Panc1 (cell line): Measurements from ENCODE around the gene C15orf40. TPM values are rescaled to one million over a fixed set of nuclear protein-coding genes. Genes with fewer than 3 reads are reported as not detected.

Source experiments
- ATAC-seq: fragments of 200-7000 bp; cut with Tn5 transposase; 2 replicates; pipeline ENCODE4 v1.9.1; 2020; ENCODE audit warnings: mild to moderate bottlenecking, moderate library complexity
- BruUV-seq: library from RNA; stranded (reverse); fragments of 400-500 nt; replicated peaks from 2 replicates; lab custom pipeline; 2021; lab: Mats Ljungman, UMichigan
- CTCF ChIA-PET: fragments of 300-600 bp; sonication (Branson Sonifier 250); formaldehyde crosslinking; loops from one replicate; lab custom pipeline; 2022; ENCODE audit warnings: antibody characterized with exemption; lab: Charles Lee
- POLR2A ChIA-PET: fragments of 300-600 bp; sonication (Branson Sonifier 250); formaldehyde crosslinking; loops from one replicate; lab custom pipeline; 2022; ENCODE audit warnings: antibody characterized with exemption; lab: Charles Lee
- DNase-seq: peaks from one replicate; pipeline ENCODE4 v3.0.0-alpha.2; 2010; ENCODE audit warnings: low read depth, low spot score
- H3K27ac ChIP-seq: 2 replicates; pipeline ENCODE4 v1.5.1; 2011; ENCODE audit warnings: mild to moderate bottlenecking, low read length, inconsistent platforms
- H3K27me3 ChIP-seq: fragments of 200-500 bp; sonication (Bioruptor generic); 2 replicates; pipeline ENCODE4 v1.6.0; 2014; ENCODE audit warnings: low read length, inconsistent platforms; ENCODE audit not compliant: control insufficient read depth, insufficient read depth
- H3K36me3 ChIP-seq: fragments of 200-500 bp; sonication (Bioruptor generic); 2 replicates; pipeline ENCODE4 v1.5.1; 2014; ENCODE audit warnings: inconsistent platforms, mild to moderate bottlenecking, low read length, moderate library complexity; ENCODE audit not compliant: control insufficient read depth, insufficient read depth
- H3K4me1 ChIP-seq: 2 replicates; pipeline ENCODE4 v1.5.1; 2011; ENCODE audit warnings: inconsistent platforms, mild to moderate bottlenecking, low read length, moderate library complexity; ENCODE audit not compliant: control insufficient read depth, insufficient read depth
- H3K4me3 ChIP-seq, 2 experiments: 2 replicates each; pipeline ENCODE4 v1.5.1; 2011 to 2012; ENCODE audit warnings: low read depth in 2 of 2, low read length in 2 of 2, mild to moderate bottlenecking in 2 of 2, inconsistent platforms in 1 of 2, moderate library complexity in 1 of 2
- H3K9me3 ChIP-seq: fragments of 200-500 bp; sonication (Bioruptor generic); 2 replicates; pipeline ENCODE4 v1.5.1; 2014; ENCODE audit warnings: low read depth, mild to moderate bottlenecking, inconsistent platforms, low read length, moderate library complexity; ENCODE audit not compliant: control insufficient read depth, insufficient read depth
- CTCF ChIP-seq: fragments of 450-650 bp; IDR thresholded peaks from 2 replicates; pipeline ENCODE4 v1.5.1; 2017; ENCODE audit warnings: mild to moderate bottlenecking
- POLR2AphosphoS5 ChIP-seq: IDR thresholded peaks from 2 replicates; pipeline ENCODE4 v1.6.1; 2012; ENCODE audit warnings: mild to moderate bottlenecking, low read depth, low read length, moderate library complexity
- REST ChIP-seq, 2 experiments: IDR thresholded peaks; 2 replicates each; pipeline ENCODE4 v1.6.1; 2011 to 2012; ENCODE audit warnings: low read depth in 2 of 2, control low read depth in 1 of 2, low read length in 1 of 2, mild to moderate bottlenecking in 1 of 2, moderate library complexity in 1 of 2; ENCODE audit not compliant: insufficient read depth in 1 of 2
- SIN3A ChIP-seq: IDR thresholded peaks from 2 replicates; pipeline ENCODE4 v1.6.1; 2012; ENCODE audit warnings: low read depth, mild to moderate bottlenecking, low read length, moderate library complexity, borderline replicate concordance; ENCODE audit not compliant: insufficient read depth
- TCF7L2 ChIP-seq: IDR thresholded peaks from 2 replicates; pipeline ENCODE4 v1.6.1; 2011; ENCODE audit warnings: mild to moderate bottlenecking, low read depth, low read length, inconsistent platforms
- in situ Hi-C: cut with HindIII; loops from 2 replicates; pipeline ENCODE4 v1.10.0; 2016; ENCODE audit warnings: low sequenced_read_pairs, low pct_unique_long_range_greater_than_20kb
- intact Hi-C: fragments of 100-400 bp; cut with micrococcal nuclease; formaldehyde crosslinking; loops from one replicate; pipeline ENCODE4 v1.10.0; 2022; ENCODE audit not compliant: unreplicated experiment
- total RNA-seq: library from RNA; stranded (reverse); gene quantifications from one replicate; pipeline ENCODE4 v1.2.1, GENCODE V29; 2021; ENCODE audit not compliant: unreplicated experiment

Gene C15orf40
- total RNA-seq, 1 experiment from 2014 or later, result 21.1 TPM

- H3K4me3 ChIP-seq, result peak within 1 kb of the TSS; percentile 69 to 71
- peaks cover 15% of the 10 kb centered on the region for H3K4me1 ChIP-seq
- H3K36me3 ChIP-seq, result no peaks in the 10 kb centered on the region
- no TSS peak for BruUV-seq
- POLR2A ChIA-PET, result no interaction called here
- peak; percentile 92 for ATAC-seq
- TF ChIP-seq SIN3A (0 out of 2 replicates have a peak, but pooled peaks have one; percentile 14), POLR2AphosphoS5 (no peak)
- no peaks in the 10 kb centered on the region for H3K9me3 ChIP-seq
- in situ Hi-C loops, result no loop called here
- CTCF ChIA-PET, result no interaction called here
- DNase-seq, result no peak
- intact Hi-C loops, result no loop called here
- peak within 1 kb of the TSS; percentile 81 for H3K27ac ChIP-seq
- no peaks in the 10 kb centered on the region for H3K27me3 ChIP-seq
Measured at GRCh38 chr15:82952158-82953081, 59.0 kb downstream of the C15orf40 start, which contains the start of gene HOMER2. TSS of gene HOMER2 (minus strand) at chr15:82952720. CDS start at chr15:82952535, 185 bp downstream.

GRCh38 chr15:82951472-82952157 lies 59.8 kb downstream of the C15orf40 start:
- CTCF ChIA-PET, result no interaction called here
- peak overlapping the region; percentile 81 for H3K27ac ChIP-seq
- BruUV-seq, result no TSS peak

More at GRCh38 chr15:82951472-82952157, 59.8 kb downstream of the C15orf40 start:
- in situ Hi-C loops, result no loop called here
- Histone ChIP-seq H3K9me3 (no peaks in the 10 kb centered on the region), H3K27me3 (no peaks in the 10 kb centered on the region), H3K4me3 (peak overlapping the region; percentile 69 to 71), H3K4me1 (peaks cover 15% of the 10 kb centered on the region), H3K36me3 (no peaks in the 10 kb centered on the region)
- TF ChIP-seq POLR2AphosphoS5, result no peak
- TF ChIP-seq REST (IDR thresholded peaks at IDR 0.05; ENCODE audit: insufficient read depth in 1 of 2, low read depth in 2 of 2, low read length in 1 of 2), result no peak
- no peak for TF ChIP-seq TCF7L2
- TF ChIP-seq SIN3A, result no peak
- TF ChIP-seq CTCF, result no peak
- DNase-seq (no peak), ATAC-seq (peak; percentile 44)
- POLR2A ChIA-PET, result no interaction called here
- intact Hi-C loops, result no loop called here
